RWPE1 (cell line): ENCODE results near the gene MED14.

Experiments
- CTCF ChIA-PET: fragments of 350-600 bp; sonication (Branson Sonifier 250); formaldehyde crosslinking; extraction: SDS; loops from one replicate; lab custom pipeline; 2021; lab: Yijun Ruan, JAX
- POLR2A ChIA-PET: fragments of 400-600 bp; formaldehyde crosslinking; extraction: SDS; loops from one replicate; lab custom pipeline; 2020; ENCODE audit warnings: antibody characterized with exemption; ENCODE audit not compliant: low non-redundant PET; lab: Yijun Ruan, JAX
- DNase-seq: peaks from one replicate; pipeline ENCODE4 v3.0.0; 2012; ENCODE audit warnings: low spot score
- H3K27ac ChIP-seq: fragments of 450-650 bp; 2 replicates; pipeline ENCODE4 v1.5.1; 2017
- CTCF ChIP-seq: fragments of 450-650 bp; conservative IDR thresholded peaks from 2 replicates; pipeline ENCODE4 v1.5.1; 2017; ENCODE audit warnings: low read depth, mild to moderate bottlenecking

MED14 gene

DNA sequence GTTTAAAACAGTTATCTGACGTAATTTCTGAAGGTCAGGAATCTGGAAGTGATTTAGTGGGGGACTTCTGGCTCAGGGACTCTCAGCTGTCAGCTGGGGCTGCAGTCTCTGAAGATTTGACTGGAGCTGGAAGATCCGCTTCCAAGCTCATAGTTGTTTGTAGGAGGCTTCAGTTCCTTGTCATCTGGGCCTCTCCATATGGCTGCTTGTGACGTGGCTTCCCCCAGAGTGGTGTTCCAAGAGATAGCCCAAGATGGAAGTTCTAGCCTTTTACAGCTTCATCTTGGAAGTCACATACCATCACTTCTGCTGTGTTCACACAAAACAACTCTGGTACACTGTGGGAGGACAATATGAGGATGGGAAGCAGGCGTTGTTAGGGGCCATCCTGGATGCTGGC lies 110.0 kb downstream of the MED14 start:
- POLR2A ChIA-PET, result no interaction called here
- H3K27ac ChIP-seq, result no peak overlapping the region
- no peak for DNase-seq
- CTCF ChIA-PET, result no interaction called here
- TF ChIP-seq CTCF, result no peak

DNA sequence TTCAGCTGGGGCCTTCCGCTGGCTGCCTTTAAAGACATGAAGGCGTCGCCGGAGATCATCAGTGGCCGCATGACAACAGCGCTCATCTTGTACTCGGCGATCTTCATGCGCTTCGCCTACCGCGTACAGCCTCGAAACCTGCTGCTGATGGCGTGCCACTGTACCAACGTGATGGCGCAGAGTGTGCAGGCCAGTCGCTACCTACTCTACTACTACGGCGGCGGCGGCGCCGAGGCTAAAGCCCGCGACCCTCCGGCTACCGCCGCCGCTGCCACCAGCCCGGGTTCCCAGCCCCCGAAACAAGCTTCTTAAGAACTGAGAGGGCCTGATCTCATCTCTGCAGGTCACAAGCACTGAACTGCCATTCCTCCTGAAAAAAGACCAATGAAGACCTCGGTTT lies 111.7 kb downstream of the MED14 start:
- DNase-seq, result no peak
- ChIA-PET POLR2A (no interaction called here), CTCF (no interaction called here)
- no peak for TF ChIP-seq CTCF
- no peak overlapping the region for H3K27ac ChIP-seq

GRCh38 chrX:40623139-40623536 lies 112.2 kb downstream of the MED14 start, which contains the start of gene MPC1L:
Gene MPC1L (plus strand): TSS chrX:40623428. CDS start chrX:40623566, 138 bp downstream.
- CTCF ChIA-PET, result no interaction called here
- POLR2A ChIA-PET, result no interaction called here
- H3K27ac ChIP-seq, result no peak within 1 kb of the TSS
- no peak for DNase-seq
- TF ChIP-seq CTCF, result no peak

DNA sequence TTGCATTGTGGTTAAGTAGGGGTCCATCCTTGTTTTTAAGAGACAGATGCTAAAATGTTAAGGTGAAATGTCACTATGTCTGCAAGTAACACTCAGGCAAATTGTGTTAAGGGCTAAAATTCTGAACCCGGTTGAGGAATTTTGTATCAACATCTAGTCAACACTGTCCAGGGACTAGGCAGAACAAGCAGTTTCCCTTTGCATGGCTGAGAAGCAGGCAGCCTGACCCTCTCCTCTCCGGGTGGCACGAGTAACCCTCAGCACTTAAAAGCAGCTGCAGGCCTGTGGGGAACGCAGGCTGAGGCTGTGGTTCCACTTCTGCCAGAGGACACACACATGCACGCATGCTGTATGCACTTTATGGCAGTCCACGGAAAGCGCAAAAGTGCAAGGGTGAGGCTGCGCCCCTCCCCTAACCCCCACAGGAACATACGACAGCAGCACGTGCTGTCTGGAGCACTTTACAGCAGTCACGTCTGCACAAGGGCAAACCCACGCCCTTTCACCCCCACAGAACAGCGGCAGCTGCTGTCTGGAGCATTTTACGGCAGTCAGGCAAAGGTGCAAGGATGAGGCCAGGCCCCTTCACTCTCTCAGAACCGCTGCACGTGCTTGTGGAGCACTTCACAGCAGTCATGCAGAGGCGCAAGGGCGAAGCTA lies 112.7 kb downstream of the MED14 start:
- no peak for TF ChIP-seq CTCF
- CTCF ChIA-PET, result no interaction called here

GRCh38 chrX:40617566-40617965 lies 117.8 kb downstream of the MED14 start:
- POLR2A ChIA-PET, result no interaction called here
- TF ChIP-seq CTCF, result no peak
- CTCF ChIA-PET, result no interaction called here
- H3K27ac ChIP-seq, result no peak overlapping the region
- DNase-seq, result no peak

More for the DNA sequence above, 112.7 kb downstream of the MED14 start:
- H3K27ac ChIP-seq, result no peak overlapping the region
- no peak for DNase-seq
- POLR2A ChIA-PET, result no interaction called here

DNA sequence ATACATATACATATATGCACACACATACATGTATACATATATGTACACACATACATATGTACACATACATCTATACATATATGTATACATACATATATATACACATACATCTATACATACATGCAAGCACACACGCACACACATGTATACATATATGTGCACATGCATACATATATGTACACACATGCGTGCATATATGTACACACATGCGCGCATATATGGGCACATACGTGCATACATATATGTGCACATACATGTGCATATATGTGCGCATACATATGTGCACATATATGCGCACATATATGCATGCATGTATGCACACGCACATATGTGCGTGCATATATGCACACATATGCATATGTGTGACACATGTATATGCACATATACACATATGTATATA lies 119.4 kb downstream of the MED14 start:
- H3K27ac ChIP-seq, result no peak overlapping the region
- CTCF ChIA-PET, result no interaction called here
- DNase-seq, result no peak
- POLR2A ChIA-PET, result no interaction called here
- no peak for TF ChIP-seq CTCF

DNA sequence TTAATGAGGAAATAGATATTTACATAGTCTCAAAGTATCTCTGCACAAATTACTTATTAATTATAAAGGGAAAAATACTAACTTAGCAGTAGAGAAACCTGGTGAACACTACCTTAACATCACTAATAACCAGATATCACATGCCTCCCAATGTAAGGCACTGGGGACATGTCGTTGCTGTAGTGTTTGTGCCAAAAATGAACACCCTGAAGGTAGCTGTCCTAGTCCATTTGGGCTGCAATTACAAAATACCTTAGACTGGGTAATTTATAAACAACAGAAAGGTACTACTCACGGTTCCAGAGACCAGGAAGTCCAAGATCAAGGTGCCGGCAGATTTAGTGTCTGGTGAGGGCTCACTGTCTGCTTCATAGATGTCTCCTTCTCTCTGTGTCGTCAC lies 122.8 kb downstream of the MED14 start:
- no peak for TF ChIP-seq CTCF
- ChIA-PET POLR2A (no interaction called here), CTCF (no interaction called here)
- H3K27ac ChIP-seq, result no peak overlapping the region
- no peak for DNase-seq
